AG09319 (cell line): Measurements from ENCODE around the gene NR2E1.

Source experiments
- DNase-seq: peaks from one replicate; pipeline ENCODE4 v3.0.0-alpha.2; 2010; ENCODE audit warnings: low read depth; ENCODE audit errors: extremely low read depth
- TF ChIP-seq, protein P1 (sequence below): IDR thresholded peaks from 2 replicates; pipeline ENCODE4 v1.5.1; 2011; ENCODE audit warnings: low read depth, mild to moderate bottlenecking, inconsistent platforms, low read length, moderate library complexity

The NR2E1 gene

DNA sequence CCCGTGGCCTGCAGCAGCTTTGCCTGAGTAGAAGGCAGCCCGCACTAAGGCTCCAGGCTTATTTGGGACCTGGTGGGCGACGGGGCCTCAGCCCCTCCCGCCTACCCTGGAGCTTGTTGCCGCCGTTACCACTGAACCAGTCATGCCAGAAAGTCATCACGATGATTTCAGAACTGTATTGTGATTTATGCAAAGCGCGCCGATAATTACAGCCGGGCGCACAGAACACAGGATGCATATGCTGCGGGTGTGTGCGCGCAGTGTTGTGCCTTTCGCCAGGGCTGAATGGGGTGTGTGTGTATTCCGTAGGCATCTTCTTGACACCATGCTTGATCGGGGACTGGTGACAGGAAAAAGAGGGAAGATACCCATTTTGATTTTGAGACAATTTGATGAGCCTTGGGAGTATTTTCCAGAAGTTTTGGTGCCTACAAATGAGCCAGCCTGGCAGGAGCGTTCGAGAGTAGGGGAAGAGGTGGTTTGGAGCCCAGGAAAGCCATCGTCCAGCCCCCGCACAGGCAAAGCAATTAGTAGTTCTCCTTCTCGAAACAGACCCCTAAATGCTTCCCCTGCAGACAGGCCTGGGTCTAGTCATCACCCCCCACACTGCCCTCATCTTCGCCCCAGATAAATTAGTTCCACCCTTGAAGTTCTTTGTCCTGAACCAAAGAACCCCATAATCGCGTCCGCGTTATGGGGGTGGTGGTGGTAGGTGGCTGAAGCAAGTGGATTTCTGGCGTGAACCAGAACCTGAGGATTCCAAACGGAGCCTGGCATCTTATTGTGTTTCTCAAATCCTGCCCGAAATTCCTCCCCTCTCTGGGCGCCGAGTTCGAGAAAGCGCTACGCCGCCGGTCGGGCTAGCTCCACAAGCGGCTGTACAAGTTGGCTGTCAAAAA lies 1.9 kb upstream of the NR2E1 start:
- TF ChIP-seq, protein P1, sequence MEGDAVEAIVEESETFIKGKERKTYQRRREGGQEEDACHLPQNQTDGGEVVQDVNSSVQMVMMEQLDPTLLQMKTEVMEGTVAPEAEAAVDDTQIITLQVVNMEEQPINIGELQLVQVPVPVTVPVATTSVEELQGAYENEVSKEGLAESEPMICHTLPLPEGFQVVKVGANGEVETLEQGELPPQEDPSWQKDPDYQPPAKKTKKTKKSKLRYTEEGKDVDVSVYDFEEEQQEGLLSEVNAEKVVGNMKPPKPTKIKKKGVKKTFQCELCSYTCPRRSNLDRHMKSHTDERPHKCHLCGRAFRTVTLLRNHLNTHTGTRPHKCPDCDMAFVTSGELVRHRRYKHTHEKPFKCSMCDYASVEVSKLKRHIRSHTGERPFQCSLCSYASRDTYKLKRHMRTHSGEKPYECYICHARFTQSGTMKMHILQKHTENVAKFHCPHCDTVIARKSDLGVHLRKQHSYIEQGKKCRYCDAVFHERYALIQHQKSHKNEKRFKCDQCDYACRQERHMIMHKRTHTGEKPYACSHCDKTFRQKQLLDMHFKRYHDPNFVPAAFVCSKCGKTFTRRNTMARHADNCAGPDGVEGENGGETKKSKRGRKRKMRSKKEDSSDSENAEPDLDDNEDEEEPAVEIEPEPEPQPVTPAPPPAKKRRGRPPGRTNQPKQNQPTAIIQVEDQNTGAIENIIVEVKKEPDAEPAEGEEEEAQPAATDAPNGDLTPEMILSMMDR: no peak
- DNase-seq: no peak

GRCh38 chr6:108164543-108164814 lies 1.3 kb upstream of the NR2E1 start:
- no peak for DNase-seq
- TF ChIP-seq, protein P1: no peak

DNA sequence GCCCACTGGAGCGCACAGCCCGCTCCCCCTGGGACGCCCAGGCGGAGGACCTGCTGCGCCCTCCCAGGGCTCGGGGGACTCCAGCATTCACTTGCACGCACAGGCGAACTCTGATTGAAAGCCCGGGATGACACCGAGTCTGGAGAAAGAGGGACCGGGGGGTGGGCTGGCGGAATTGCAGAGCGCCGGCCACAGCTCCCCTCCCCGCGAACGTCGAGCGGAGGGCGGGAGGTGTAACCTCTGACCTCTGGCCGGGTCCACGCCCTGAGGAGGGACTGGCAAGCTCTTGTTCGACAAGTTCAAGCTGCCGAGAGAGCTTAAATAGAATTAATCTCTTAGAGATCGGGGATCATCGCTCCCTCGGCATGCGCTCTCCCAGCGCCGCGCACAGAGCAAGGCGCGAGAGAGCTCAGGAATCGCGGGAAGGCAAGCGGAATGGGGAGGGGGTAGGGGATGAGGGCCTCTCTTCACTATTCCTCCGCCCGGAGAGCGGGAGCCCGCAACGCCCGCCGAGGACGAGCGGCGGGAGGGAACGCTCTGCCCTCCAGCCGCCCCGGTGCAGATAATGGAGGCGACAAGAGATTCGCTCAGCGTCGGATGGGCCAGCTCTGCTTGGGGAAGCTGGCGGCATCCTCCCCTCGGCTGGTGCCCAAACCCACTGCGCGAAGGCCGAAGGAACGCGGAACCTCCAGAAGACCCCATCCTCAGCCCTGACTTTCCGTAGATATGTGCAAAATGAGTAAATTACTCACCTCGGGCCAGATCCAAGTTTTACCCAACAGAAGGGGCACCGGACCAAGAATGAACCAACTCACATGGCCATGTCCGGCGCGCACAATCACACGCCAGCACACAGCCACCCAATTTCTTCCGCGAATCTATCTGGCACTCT lies 761 bp upstream of the NR2E1 start:
- no peak for DNase-seq
- TF ChIP-seq, protein P1: no peak

GRCh38 chr6:108166664-108167448 lies 1.0 kb downstream of the NR2E1 start:
- no peak for DNase-seq
- TF ChIP-seq, protein P1: no peak

GRCh38 chr6:108167449-108168089 lies 1.7 kb downstream of the NR2E1 start:
- TF ChIP-seq, protein P1: no peak
- DNase-seq: no peak

DNA sequence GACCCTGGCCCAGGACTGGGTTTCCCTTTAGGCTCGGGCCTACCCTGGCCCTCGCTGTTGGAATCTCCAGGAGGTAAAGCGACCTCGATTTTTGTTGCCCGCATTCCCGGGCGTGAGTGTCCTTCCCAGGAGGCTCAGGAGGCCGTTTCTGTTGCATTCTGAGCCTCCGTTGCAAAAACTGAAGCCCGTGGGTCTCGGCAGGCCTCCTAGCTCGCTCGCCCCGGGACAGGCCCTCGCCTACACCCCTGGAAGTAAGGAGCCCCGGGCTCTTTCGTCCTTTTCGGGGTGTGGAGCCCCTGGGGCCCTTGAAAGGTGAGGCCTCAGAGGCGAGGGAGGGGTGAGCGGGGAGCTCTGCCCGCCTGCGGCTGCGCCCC lies 2.3 kb downstream of the NR2E1 start:
- no peak for DNase-seq
- TF ChIP-seq, protein P1: no peak
